Astrocyte of the cerebellum (primary cell): Measurements from ENCODE around the gene TACC3.

Experiments
- DNase-seq: peaks from one replicate; pipeline ENCODE4 v3.0.0-alpha.2; 2011; ENCODE audit warnings: low read depth
- H3K4me3 ChIP-seq: 2 replicates; pipeline ENCODE4 v1.5.1; 2011; ENCODE audit warnings: mild to moderate bottlenecking, low read depth, low read length, moderate library complexity
- in situ Hi-C: cut with HindIII; loops from 2 replicates; pipeline ENCODE4 v1.10.0; 2017; ENCODE audit warnings: low sequenced_read_pairs
- TF ChIP-seq, protein P1 (sequence below): IDR thresholded peaks from 2 replicates; pipeline ENCODE4 v1.5.1; 2012; ENCODE audit warnings: low read length, low read depth, moderate library complexity, mild to moderate bottlenecking; ENCODE audit errors: missing control alignments

Gene TACC3

DNA sequence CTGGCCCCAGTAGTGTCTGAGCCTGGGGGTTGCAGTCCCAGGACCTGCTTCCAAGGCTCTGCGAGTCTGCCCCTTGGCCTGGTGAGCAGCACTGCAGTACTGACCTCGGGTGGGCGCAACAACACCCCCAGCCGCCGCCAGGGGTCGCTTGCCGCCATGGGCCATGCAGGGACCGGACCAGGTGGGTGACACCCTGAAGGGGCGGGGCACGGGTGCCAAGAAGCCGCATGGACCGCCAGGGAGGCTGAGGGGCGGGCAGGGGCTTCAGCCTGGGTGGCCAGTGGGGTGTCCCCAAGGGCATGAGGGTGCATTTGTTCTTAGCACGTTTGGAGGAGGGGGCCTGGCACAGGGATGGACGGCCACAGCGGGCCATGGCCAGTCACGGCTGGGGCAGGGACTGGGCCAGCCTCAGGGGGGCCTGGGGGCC, 25.0 kb downstream of the TACC3 start:
- peak; percentile 22 for DNase-seq
- in situ Hi-C loops, result no loop called here
- no peak overlapping the region for H3K4me3 ChIP-seq
- TF ChIP-seq, protein P1, sequence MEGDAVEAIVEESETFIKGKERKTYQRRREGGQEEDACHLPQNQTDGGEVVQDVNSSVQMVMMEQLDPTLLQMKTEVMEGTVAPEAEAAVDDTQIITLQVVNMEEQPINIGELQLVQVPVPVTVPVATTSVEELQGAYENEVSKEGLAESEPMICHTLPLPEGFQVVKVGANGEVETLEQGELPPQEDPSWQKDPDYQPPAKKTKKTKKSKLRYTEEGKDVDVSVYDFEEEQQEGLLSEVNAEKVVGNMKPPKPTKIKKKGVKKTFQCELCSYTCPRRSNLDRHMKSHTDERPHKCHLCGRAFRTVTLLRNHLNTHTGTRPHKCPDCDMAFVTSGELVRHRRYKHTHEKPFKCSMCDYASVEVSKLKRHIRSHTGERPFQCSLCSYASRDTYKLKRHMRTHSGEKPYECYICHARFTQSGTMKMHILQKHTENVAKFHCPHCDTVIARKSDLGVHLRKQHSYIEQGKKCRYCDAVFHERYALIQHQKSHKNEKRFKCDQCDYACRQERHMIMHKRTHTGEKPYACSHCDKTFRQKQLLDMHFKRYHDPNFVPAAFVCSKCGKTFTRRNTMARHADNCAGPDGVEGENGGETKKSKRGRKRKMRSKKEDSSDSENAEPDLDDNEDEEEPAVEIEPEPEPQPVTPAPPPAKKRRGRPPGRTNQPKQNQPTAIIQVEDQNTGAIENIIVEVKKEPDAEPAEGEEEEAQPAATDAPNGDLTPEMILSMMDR, result peak; percentile 87

DNA sequence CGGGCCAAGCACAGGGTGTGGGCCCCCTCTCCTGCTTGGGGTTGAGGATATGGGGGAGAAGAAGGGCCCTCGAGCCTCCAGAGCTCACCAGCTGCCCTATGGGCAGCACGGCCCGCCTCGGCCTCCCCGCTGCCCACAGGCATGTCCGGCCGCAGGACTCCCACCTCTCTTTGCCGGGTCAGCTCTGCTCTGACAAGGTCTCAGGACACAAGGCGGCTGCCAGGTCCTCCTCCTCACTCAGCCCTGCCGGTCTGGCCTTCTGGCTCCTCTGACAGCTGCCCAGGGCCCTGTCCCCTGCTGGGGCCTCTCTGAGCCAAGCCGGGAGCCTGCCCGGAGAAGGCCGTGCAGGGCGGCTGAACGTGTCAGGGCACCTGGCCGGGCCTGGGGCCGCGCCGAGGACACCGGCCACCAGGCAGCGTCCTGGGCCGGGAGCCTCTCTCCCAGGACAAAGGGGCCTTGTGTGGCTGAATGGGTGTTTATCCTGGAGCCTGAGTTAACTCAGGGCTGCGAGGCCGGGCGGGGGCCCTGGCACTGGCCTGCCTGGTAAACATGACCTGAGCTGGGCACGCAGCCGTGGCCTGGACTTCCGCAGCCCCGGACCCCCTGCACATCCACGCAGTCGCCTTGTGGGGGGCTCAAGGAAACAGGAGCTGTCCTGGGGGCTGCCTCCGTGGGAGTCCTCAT, 25.7 kb downstream of the TACC3 start:
- no peak for DNase-seq
- no peak overlapping the region for H3K4me3 ChIP-seq
- in situ Hi-C loops, result no loop called here
- TF ChIP-seq, protein P1, result no peak

DNA sequence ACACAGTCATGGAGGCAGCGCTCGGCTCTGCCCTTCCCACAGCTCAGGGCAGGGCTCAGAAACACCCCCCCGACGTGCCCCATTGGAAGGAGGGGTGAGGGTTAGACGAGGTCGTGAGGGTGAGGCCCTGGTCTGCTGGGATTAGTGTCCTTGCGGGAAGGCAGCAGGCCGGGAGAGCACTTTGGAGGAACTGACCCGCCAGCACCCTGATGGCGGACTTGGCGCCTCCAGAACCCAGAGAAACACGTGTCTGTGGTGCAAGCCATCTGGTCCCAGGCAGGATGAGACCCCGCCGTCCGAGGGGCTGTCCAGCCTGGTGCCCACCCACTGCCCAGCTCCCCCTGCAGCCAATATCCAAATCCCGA, 26.3 kb downstream of the TACC3 start:
- DNase-seq, result no peak
- in situ Hi-C loops, result no loop called here
- no peak overlapping the region for H3K4me3 ChIP-seq
- TF ChIP-seq, protein P1, result no peak

DNA sequence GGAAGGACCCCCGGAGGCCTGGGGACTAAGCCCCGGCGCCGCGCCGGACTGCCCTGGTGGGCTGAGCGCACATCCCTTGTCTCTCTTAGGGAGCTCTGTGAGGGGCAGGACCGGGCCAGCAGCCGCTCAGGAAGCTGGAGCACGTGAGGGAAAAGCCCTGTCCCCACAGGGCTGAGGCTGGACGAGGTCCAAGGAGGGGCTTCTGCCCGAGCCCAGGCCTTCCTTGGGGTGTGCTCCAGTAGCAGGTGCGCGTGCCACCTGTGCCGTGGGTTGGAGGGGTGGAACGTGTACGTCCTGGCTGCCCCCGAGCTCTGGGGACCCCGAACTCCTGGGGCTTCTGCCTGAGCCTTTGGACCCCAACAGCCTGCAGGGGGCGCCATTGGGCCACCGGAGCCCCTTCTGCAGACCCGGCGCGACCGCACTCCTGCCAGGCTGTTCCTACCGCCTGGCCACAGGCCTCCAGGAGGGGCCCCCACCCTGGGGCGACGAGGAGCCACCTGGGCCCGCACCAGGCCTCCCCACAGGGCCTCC, 27.2 kb downstream of the TACC3 start:
- DNase-seq, result no peak
- H3K4me3 ChIP-seq, result no peak overlapping the region
- in situ Hi-C loops, result no loop called here
- TF ChIP-seq, protein P1, result peak; percentile 70

DNA sequence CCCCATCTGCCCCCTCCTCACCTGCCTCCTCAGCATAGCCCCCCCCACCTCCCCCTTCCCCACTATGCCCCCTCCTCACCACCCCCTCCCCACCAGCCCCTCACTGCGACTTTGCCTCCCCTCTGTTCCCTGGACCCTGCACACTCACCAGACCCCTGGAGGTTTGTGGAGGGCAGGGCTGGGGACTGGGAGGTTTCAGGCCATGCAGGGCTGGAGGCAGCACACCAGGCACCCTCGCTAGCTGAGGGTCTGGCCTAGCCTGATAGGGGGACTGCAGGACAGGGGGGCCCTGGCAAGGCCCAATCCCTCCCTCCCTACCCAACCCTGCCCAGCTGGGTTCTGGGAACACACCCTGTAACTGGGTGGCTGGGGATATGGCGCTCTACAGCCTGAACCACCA, 28.0 kb downstream of the TACC3 start:
- in situ Hi-C loops, result no loop called here
- no peak overlapping the region for H3K4me3 ChIP-seq
- no peak for DNase-seq
- TF ChIP-seq, protein P1, result no peak

DNA sequence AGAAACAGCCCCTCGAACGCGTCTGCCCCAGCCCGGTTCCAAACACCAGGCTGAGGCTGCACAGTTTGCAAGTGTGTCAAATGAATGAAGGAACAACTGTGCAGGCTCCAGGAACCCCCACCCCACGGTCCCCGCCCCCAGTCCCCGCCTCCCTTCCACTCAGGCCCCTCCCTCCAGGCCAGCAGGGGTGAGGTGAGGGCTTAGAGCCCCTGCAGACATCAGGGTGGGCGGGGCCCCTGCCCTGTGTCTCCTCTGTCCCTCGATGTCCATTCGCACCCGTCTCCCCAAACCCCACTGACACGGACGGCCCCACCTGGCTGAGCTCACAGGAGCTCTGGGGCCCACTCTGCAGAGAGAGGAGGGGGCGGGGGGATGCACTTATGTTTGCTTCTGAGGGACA, 28.5 kb downstream of the TACC3 start:
- TF ChIP-seq, protein P1, result no peak
- DNase-seq, result no peak
- H3K4me3 ChIP-seq, result no peak overlapping the region
- in situ Hi-C loops, result no loop called here
